Coronary artery (tissue), 2 donors: ENCODE measurements around the gene KCNJ6.

Source experiments
- DNase-seq: peaks from one replicate; pipeline ENCODE4 v3.0.0-alpha.2; 2017; ENCODE audit warnings: low spot score
- H3K27ac ChIP-seq, 2 donors: fragments of 200-600 bp; sonication (generic); one replicate each; pipeline ENCODE4 v1.5.1; 2016 to 2019
- H3K4me3 ChIP-seq: fragments of 200-600 bp; sonication (generic); 2 replicates; pipeline ENCODE4 v1.5.1; 2016; ENCODE audit warnings: mild to moderate bottlenecking, moderate library complexity
- TF ChIP-seq, protein P1 (sequence below): fragments of 200-600 bp; sonication (generic); IDR thresholded peaks from one replicate; pipeline ENCODE4 v1.5.1; 2019; ENCODE audit warnings: antibody characterized with exemption

The KCNJ6 gene

DNA sequence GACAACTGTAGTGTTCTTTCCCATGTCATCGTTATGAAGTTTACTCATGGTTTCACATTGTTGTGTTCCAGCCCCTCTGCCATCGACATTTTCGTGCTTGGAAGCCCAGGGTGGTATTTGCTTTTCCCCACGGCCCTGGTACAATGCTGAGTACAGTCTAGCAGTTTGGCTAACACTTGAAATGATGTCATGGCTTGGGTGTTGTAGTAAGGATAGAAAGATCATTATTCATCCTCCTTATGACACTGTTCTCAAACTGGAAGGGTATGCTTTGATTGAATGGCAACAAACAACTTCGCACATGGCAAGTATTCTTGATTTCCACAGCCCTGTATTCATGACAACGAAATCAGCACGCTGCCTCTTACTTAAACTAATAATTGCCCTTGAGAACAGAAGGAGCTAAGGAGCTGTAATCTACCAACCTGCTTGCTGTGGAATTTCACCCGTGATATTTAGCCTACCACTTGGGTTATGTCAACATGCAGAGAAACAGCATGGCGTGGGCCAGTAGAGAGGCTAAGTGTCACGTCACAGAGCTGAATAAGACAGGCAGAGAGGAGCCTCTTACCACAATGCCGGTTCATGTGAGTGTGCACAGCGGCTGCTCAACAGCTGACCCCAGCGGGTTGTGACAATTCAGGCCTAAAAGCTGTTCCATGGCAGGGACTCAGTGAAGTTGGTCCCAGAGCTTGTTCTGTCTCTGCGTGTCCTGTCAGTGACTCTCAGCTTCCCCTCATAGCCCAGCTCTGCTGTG, 73.9 kb downstream of the KCNJ6 start:
- no peak overlapping the region for H3K27ac ChIP-seq
- TF ChIP-seq, protein P1, sequence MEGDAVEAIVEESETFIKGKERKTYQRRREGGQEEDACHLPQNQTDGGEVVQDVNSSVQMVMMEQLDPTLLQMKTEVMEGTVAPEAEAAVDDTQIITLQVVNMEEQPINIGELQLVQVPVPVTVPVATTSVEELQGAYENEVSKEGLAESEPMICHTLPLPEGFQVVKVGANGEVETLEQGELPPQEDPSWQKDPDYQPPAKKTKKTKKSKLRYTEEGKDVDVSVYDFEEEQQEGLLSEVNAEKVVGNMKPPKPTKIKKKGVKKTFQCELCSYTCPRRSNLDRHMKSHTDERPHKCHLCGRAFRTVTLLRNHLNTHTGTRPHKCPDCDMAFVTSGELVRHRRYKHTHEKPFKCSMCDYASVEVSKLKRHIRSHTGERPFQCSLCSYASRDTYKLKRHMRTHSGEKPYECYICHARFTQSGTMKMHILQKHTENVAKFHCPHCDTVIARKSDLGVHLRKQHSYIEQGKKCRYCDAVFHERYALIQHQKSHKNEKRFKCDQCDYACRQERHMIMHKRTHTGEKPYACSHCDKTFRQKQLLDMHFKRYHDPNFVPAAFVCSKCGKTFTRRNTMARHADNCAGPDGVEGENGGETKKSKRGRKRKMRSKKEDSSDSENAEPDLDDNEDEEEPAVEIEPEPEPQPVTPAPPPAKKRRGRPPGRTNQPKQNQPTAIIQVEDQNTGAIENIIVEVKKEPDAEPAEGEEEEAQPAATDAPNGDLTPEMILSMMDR: no peak
- DNase-seq: no peak
- H3K4me3 ChIP-seq: no peak overlapping the region

- no peak overlapping the region for H3K27ac ChIP-seq
Observed at GRCh38 chr21:37837381-37837780, 78.9 kb downstream of the KCNJ6 start.

GRCh38 chr21:37835481-37835880, 80.8 kb downstream of the KCNJ6 start:
- Histone ChIP-seq H3K27ac (no peak overlapping the region), H3K4me3 (no peak overlapping the region)
- no peak for DNase-seq
- TF ChIP-seq, protein P1: no peak

More at GRCh38 chr21:37837381-37837780, 78.9 kb downstream of the KCNJ6 start:
- no peak overlapping the region for H3K4me3 ChIP-seq
- TF ChIP-seq, protein P1: no peak
- DNase-seq: no peak

DNA sequence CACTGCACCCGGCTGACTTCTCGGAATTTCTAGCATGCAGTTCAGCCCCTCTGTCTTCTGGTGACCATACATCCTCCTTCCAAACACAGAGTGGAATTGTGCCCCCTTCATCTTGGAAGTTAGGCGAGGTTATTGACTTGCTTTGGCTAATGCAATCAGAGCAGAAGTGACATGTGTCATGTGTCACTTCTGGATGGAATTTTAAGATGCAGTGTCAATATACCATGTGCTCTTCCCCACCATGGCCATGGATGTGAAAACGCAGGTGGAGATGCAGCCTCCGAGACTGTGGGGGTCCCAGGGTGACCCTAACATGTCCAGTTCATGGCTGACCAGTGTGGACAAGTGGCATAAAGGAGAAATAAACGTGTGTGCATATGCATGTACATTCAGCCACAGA, 83.0 kb downstream of the KCNJ6 start:
- Histone ChIP-seq H3K27ac (no peak overlapping the region), H3K4me3 (no peak overlapping the region)
- DNase-seq: no peak
- TF ChIP-seq, protein P1: no peak

DNA sequence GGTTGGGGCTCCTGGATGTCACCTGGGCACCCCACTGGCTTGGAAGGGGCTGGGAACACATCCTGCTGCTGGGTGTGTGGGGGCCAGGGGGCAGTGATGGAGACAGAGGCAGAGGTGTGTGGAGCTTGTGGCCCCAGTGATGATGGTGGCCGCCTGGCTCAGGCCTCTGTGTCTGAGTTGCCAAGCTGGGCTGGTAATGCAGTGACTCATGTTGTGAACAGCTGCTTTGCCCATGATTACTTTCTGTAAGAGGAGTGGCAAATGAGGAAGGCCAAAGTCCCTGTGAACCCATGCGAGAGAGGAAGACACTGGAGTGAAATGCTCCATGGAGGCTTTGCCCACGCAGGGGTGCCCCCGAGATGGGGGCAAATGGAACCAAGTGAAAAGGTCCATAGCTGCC, 86.8 kb downstream of the KCNJ6 start:
- no peak for DNase-seq
- H3K27ac ChIP-seq: no peak overlapping the region
- TF ChIP-seq, protein P1: no peak
- H3K4me3 ChIP-seq: no peak overlapping the region

DNA sequence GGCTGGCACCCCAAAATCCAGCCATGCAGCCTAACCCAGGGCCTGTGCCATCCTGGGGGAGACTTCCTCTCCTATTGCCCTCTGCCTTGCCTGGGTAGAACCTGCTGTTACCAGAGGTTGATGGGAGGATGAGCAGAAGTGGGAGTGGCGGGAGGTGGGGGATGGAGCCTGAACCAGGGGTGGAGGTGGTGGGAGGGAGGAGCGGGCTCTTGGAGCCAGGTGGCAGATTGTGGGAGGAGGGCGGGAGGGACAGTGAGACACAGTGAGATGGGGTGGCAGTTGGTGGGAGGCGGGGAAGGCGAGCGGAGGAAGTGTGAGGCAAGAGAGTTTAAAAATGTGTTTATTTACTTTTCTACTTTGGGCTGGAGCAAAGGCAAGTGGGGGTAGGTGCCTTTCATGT, 87.3 kb downstream of the KCNJ6 start:
- DNase-seq: no peak
- H3K4me3 ChIP-seq: no peak overlapping the region

GRCh38 chr21:37828556-37828955, 87.7 kb downstream of the KCNJ6 start:
- TF ChIP-seq, protein P1: no peak
- DNase-seq: no peak
- Histone ChIP-seq H3K27ac (no peak overlapping the region), H3K4me3 (no peak overlapping the region)

More for the DNA sequence above, 87.3 kb downstream of the KCNJ6 start:
- TF ChIP-seq, protein P1: no peak
- no peak overlapping the region for H3K27ac ChIP-seq
